GM23338 (cell line): ENCODE measurements around the gene HRAS. TPM values are rescaled to one million over a fixed set of nuclear protein-coding genes. Genes with fewer than 3 reads are reported as not detected.

Experiments
- ATAC-seq: fragments of 200-7000 bp; cut with Tn5 transposase; 3 replicates; pipeline ENCODE4 v1.9.1; 2020
- DNase-seq: peaks from one replicate; pipeline ENCODE4 v3.0.0-alpha.2; 2015; ENCODE audit warnings: low spot score
- H2AFZ ChIP-seq: fragments of 200-600 bp; sonication (generic); 2 replicates; pipeline ENCODE4 v1.8.0; 2016; ENCODE audit warnings: antibody characterized with exemption, mild to moderate bottlenecking, moderate library complexity
- H3F3A ChIP-seq: fragments of 200-600 bp; sonication (generic); replicated peaks from 2 replicates; pipeline ENCODE4 v1.8.0; 2017; ENCODE audit warnings: antibody characterized with exemption, mixed run types, low read depth
- H3K27ac ChIP-seq: fragments of 200-600 bp; sonication (generic); 2 replicates; pipeline ENCODE4 v1.6.1; 2016; ENCODE audit warnings: low read depth
- H3K27me3 ChIP-seq: fragments of 200-600 bp; sonication (generic); 2 replicates; pipeline ENCODE4 v1.8.0; 2016; ENCODE audit warnings: mild to moderate bottlenecking, mixed run types, moderate library complexity; ENCODE audit not compliant: insufficient read depth
- H3K36me3 ChIP-seq: fragments of 200-600 bp; sonication (generic); 2 replicates; pipeline ENCODE4 v1.8.0; 2016; ENCODE audit warnings: mild to moderate bottlenecking; ENCODE audit not compliant: insufficient read depth
- H3K4me1 ChIP-seq: fragments of 200-600 bp; sonication (generic); 2 replicates; pipeline ENCODE4 v1.8.0; 2016; ENCODE audit warnings: mild to moderate bottlenecking, moderate library complexity; ENCODE audit not compliant: insufficient read depth
- H3K4me2 ChIP-seq: fragments of 200-600 bp; sonication (generic); 2 replicates; pipeline ENCODE4 v1.7.1; 2017; ENCODE audit warnings: mixed run types
- H3K4me3 ChIP-seq: fragments of 200-600 bp; sonication (generic); 2 replicates; pipeline ENCODE4 v1.6.1; 2016; ENCODE audit warnings: mixed run types
- H3K79me2 ChIP-seq: fragments of 200-600 bp; sonication (generic); replicated peaks from 2 replicates; pipeline ENCODE4 v1.8.0; 2017; ENCODE audit warnings: mild to moderate bottlenecking; ENCODE audit not compliant: insufficient read depth
- H3K9me2 ChIP-seq: fragments of 200-600 bp; sonication (generic); 2 replicates; pipeline ENCODE4 v1.8.0; 2017; ENCODE audit not compliant: insufficient read depth
- H4K20me1 ChIP-seq: fragments of 200-600 bp; sonication (generic); replicated peaks from 2 replicates; pipeline ENCODE4 v1.8.0; 2017; ENCODE audit warnings: mild to moderate bottlenecking; ENCODE audit not compliant: insufficient read depth
- H3K27ac Mint-ChIP-seq: 2 replicates; pipeline ENCODE4 v1.8.0; 2020; ENCODE audit warnings: inconsistent platforms, mild to moderate bottlenecking, moderate library complexity, mixed read lengths
- H3K27me3 Mint-ChIP-seq: 3 replicates; pipeline ENCODE4 v1.8.0; 2022; ENCODE audit warnings: low read depth, mild to moderate bottlenecking, moderate library complexity, mixed read lengths, inconsistent platforms; ENCODE audit not compliant: insufficient read depth, poor library complexity
- H3K36me3 Mint-ChIP-seq: 3 replicates; pipeline ENCODE4 v1.8.0; 2021; ENCODE audit warnings: low read depth, mild to moderate bottlenecking, inconsistent platforms, moderate library complexity, mixed read lengths
- H3K4me1 Mint-ChIP-seq: 3 replicates; pipeline ENCODE4 v1.8.0; 2020; ENCODE audit warnings: mild to moderate bottlenecking, inconsistent platforms, mixed read lengths
- H3K4me3 Mint-ChIP-seq: 3 replicates; pipeline ENCODE4 v1.8.0; 2021; ENCODE audit warnings: moderate library complexity, mild to moderate bottlenecking, inconsistent platforms, mixed read lengths
- H3K9me3 Mint-ChIP-seq: 3 replicates; pipeline ENCODE4 v1.8.0; 2020; ENCODE audit warnings: moderate library complexity, mild to moderate bottlenecking, inconsistent platforms, mixed read lengths
- CREB1 ChIP-seq: fragments of 250-450 bp; sonication (Bioruptor Pico); IDR thresholded peaks from 2 replicates; pipeline ENCODE4 v1.5.0; 2020; ENCODE audit warnings: low read depth, mild to moderate bottlenecking, moderate library complexity
- EZH2 ChIP-seq: fragments of 200-600 bp; sonication (generic); IDR thresholded peaks from one replicate; pipeline ENCODE4 v1.8.0; 2017; ENCODE audit warnings: antibody characterized with exemption, mild to moderate bottlenecking, low read depth; ENCODE audit not compliant: unreplicated experiment
- EZH2phosphoT487 ChIP-seq: fragments of 200-600 bp; sonication (generic); IDR thresholded peaks from one replicate; pipeline ENCODE4 v1.8.1; 2018; ENCODE audit warnings: antibody characterized with exemption; ENCODE audit not compliant: unreplicated experiment
- JUNB ChIP-seq: IDR thresholded peaks from one replicate; pipeline ENCODE4 v1.6.1; 2016; ENCODE audit warnings: antibody characterized with exemption; ENCODE audit not compliant: unreplicated experiment
- NANOG ChIP-seq: IDR thresholded peaks from 2 replicates; pipeline ENCODE4 v1.6.1; 2016; ENCODE audit warnings: antibody characterized with exemption, borderline replicate concordance
- POLR2AphosphoS5 ChIP-seq: IDR thresholded peaks from 2 replicates; pipeline ENCODE4 v1.6.1; 2016; ENCODE audit warnings: antibody characterized with exemption, low read depth
- STAT1 ChIP-seq: IDR thresholded peaks from one replicate; pipeline ENCODE4 v1.6.1; 2016; ENCODE audit warnings: antibody characterized with exemption; ENCODE audit not compliant: unreplicated experiment
- ZNF114 ChIP-seq: fragments of 250-450 bp; sonication (Bioruptor Pico); IDR thresholded peaks from 2 replicates; pipeline ENCODE4 v1.5.0; 2020; ENCODE audit warnings: mild to moderate bottlenecking, moderate library complexity
- polyA plus RNA-seq: library from polyadenylated mRNA; unstranded; fragments of >200 nt; fragmentation: Nextera tagmentation; extraction: Ambion mirVana; gene quantifications from 2 replicates; pipeline ENCODE4 v1.2.1, GENCODE V29; 2016
- total RNA-seq: library from RNA; depleted of rRNA; stranded (reverse); fragments of >200 nt; shearing (Covaris generic); gene quantifications from 2 replicates; pipeline ENCODE4 v1.2.3, GENCODE V29; 2014
- TF ChIP-seq, protein P1 (sequence below): fragments of 250-450 bp; sonication (Bioruptor Pico); IDR thresholded peaks from 2 replicates; pipeline ENCODE4 v1.5.0; 2020; ENCODE audit warnings: mild to moderate bottlenecking, moderate library complexity
- TF ChIP-seq, protein P2 (sequence below): IDR thresholded peaks from one replicate; pipeline ENCODE4 v1.6.1; 2018; ENCODE audit warnings: antibody characterized with exemption; ENCODE audit not compliant: unreplicated experiment
- TF ChIP-seq, protein P3 (sequence below): IDR thresholded peaks from 2 replicates; pipeline ENCODE4 v1.6.1; 2016; ENCODE audit warnings: antibody characterized with exemption

HRAS gene
- total and polyA plus RNA-seq, 2 experiments from 2014 or later: 37.9 to 48.7 TPM

DNA sequence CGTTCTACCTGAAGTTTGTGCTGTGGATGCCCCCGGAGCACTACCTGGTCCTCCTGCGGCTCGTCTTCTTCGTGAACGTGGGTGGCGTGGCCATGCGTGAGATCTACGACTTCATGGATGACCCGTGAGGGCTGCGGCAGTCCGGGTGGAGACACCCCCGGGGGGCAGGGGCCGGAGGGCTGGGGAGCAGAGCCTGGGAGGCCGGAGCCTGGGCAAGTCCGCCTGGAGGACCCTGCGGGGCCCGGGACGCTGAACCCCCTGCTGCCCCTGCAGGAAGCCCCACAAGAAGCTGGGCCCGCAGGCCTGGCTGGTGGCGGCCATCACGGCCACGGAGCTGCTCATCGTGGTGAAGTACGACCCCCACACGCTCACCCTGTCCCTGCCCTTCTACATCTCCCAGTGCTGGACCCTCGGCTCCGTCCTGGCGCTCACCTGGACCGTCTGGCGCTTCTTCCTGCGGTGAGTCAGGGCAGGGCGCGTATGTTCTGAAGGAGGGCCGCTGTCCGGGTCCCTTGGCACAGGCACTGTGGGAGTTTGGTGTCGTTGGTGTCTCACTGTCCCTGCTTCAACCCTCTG lies 45.7 kb downstream of the HRAS start (continued):
- TF ChIP-seq, protein P1, sequence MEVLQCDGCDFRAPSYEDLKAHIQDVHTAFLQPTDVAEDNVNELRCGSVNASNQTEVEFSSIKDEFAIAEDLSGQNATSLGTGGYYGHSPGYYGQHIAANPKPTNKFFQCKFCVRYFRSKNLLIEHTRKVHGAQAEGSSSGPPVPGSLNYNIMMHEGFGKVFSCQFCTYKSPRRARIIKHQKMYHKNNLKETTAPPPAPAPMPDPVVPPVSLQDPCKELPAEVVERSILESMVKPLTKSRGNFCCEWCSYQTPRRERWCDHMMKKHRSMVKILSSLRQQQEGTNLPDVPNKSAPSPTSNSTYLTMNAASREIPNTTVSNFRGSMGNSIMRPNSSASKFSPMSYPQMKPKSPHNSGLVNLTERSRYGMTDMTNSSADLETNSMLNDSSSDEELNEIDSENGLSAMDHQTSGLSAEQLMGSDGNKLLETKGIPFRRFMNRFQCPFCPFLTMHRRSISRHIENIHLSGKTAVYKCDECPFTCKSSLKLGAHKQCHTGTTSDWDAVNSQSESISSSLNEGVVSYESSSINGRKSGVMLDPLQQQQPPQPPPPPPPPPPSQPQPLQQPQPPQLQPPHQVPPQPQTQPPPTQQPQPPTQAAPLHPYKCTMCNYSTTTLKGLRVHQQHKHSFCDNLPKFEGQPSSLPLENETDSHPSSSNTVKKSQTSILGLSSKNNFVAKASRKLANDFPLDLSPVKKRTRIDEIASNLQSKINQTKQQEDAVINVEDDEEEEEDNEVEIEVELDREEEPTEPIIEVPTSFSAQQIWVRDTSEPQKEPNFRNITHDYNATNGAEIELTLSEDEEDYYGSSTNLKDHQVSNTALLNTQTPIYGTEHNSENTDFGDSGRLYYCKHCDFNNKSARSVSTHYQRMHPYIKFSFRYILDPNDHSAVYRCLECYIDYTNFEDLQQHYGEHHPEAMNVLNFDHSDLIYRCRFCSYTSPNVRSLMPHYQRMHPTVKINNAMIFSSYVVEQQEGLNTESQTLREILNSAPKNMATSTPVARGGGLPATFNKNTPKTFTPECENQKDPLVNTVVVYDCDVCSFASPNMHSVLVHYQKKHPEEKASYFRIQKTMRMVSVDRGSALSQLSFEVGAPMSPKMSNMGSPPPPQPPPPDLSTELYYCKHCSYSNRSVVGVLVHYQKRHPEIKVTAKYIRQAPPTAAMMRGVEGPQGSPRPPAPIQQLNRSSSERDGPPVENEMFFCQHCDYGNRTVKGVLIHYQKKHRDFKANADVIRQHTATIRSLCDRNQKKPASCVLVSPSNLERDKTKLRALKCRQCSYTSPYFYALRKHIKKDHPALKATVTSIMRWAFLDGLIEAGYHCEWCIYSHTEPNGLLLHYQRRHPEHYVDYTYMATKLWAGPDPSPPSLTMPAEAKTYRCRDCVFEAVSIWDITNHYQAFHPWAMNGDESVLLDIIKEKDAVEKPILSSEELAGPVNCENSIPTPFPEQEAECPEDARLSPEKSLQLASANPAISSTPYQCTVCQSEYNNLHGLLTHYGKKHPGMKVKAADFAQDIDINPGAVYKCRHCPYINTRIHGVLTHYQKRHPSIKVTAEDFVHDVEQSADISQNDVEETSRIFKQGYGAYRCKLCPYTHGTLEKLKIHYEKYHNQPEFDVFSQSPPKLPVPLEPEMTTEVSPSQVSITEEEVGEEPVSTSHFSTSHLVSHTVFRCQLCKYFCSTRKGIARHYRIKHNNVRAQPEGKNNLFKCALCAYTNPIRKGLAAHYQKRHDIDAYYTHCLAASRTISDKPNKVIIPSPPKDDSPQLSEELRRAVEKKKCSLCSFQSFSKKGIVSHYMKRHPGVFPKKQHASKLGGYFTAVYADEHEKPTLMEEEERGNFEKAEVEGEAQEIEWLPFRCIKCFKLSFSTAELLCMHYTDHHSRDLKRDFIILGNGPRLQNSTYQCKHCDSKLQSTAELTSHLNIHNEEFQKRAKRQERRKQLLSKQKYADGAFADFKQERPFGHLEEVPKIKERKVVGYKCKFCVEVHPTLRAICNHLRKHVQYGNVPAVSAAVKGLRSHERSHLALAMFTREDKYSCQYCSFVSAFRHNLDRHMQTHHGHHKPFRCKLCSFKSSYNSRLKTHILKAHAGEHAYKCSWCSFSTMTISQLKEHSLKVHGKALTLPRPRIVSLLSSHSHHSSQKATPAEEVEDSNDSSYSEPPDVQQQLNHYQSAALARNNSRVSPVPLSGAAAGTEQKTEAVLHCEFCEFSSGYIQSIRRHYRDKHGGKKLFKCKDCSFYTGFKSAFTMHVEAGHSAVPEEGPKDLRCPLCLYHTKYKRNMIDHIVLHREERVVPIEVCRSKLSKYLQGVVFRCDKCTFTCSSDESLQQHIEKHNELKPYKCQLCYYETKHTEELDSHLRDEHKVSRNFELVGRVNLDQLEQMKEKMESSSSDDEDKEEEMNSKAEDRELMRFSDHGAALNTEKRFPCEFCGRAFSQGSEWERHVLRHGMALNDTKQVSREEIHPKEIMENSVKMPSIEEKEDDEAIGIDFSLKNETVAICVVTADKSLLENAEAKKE: no peak
- TF ChIP-seq, protein P2, sequence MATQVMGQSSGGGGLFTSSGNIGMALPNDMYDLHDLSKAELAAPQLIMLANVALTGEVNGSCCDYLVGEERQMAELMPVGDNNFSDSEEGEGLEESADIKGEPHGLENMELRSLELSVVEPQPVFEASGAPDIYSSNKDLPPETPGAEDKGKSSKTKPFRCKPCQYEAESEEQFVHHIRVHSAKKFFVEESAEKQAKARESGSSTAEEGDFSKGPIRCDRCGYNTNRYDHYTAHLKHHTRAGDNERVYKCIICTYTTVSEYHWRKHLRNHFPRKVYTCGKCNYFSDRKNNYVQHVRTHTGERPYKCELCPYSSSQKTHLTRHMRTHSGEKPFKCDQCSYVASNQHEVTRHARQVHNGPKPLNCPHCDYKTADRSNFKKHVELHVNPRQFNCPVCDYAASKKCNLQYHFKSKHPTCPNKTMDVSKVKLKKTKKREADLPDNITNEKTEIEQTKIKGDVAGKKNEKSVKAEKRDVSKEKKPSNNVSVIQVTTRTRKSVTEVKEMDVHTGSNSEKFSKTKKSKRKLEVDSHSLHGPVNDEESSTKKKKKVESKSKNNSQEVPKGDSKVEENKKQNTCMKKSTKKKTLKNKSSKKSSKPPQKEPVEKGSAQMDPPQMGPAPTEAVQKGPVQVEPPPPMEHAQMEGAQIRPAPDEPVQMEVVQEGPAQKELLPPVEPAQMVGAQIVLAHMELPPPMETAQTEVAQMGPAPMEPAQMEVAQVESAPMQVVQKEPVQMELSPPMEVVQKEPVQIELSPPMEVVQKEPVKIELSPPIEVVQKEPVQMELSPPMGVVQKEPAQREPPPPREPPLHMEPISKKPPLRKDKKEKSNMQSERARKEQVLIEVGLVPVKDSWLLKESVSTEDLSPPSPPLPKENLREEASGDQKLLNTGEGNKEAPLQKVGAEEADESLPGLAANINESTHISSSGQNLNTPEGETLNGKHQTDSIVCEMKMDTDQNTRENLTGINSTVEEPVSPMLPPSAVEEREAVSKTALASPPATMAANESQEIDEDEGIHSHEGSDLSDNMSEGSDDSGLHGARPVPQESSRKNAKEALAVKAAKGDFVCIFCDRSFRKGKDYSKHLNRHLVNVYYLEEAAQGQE: no peak
- TF ChIP-seq EZH2: no peak

DNA sequence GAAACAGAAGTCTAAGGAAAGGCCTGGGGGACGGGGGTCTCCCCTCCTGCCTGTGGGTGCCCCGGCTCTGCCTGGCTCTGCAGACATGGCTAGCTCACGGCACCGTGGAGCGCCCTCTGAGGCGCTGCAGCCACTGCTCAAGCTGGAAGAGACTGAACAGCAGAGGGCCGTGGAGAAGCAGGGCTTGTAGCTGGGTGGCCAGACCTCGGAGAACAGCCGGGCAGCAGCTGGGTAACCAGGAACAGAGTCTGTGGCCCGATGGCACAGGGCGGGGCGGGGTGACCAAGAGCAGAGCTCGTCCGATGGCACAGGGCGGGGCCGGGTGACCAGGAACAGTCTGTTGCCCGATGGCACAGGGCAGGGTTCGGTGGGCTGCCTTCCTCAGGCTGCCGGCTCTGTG lies 46.4 kb downstream of the HRAS start:
- H3K36me3 Mint-ChIP-seq: peaks cover 7% of the 10 kb centered on the region
- H3K27me3 Mint-ChIP-seq: peaks cover 9% of the 10 kb centered on the region
- H3K27ac Mint-ChIP-seq: no peak overlapping the region
- H3K27me3 ChIP-seq: no peaks in the 10 kb centered on the region
- DNase-seq: no peak
- H3K79me2 ChIP-seq: peaks cover 4% of the 10 kb centered on the region
- H3K4me3 Mint-ChIP-seq: no peak overlapping the region
- H3F3A ChIP-seq: no peaks in the 10 kb centered on the region; the same call in 1 of the 2 replicates
- H2AFZ ChIP-seq: no peak overlapping the region
- H4K20me1 ChIP-seq: no peaks in the 10 kb centered on the region
- H3K9me2 ChIP-seq: no peaks in the 10 kb centered on the region
- H3K27ac ChIP-seq: no peak overlapping the region
- H3K4me2 ChIP-seq: no peak overlapping the region
- ATAC-seq: peak; percentile 12; the same call in 1 of the 3 replicates
- no peaks in the 10 kb centered on the region for H3K4me1 Mint-ChIP-seq
- no peak overlapping the region for H3K4me3 ChIP-seq
- H3K36me3 ChIP-seq: no peaks in the 10 kb centered on the region
- no peaks in the 10 kb centered on the region for H3K9me3 Mint-ChIP-seq
- H3K4me1 ChIP-seq: no peaks in the 10 kb centered on the region
- no peak for TF ChIP-seq JUNB
- no peak for TF ChIP-seq STAT1
- TF ChIP-seq CREB1: no peak
- no peak for TF ChIP-seq POLR2AphosphoS5
- TF ChIP-seq, protein P2: no peak
- TF ChIP-seq, protein P3, sequence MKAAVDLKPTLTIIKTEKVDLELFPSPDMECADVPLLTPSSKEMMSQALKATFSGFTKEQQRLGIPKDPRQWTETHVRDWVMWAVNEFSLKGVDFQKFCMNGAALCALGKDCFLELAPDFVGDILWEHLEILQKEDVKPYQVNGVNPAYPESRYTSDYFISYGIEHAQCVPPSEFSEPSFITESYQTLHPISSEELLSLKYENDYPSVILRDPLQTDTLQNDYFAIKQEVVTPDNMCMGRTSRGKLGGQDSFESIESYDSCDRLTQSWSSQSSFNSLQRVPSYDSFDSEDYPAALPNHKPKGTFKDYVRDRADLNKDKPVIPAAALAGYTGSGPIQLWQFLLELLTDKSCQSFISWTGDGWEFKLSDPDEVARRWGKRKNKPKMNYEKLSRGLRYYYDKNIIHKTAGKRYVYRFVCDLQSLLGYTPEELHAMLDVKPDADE: no peak
- TF ChIP-seq ZNF114: no peak
- TF ChIP-seq NANOG: no peak
- TF ChIP-seq EZH2phosphoT487: no peak
